Superior temporal gyrus (tissue), 1 donor: ENCODE results near the gene HIRA.
A peak's percentile ranks its signal among the peaks of the same experiment; 100 is the strongest.

Experiments
- DNase-seq: peaks from one replicate; pipeline ENCODE4 v3.0.0-alpha.2; 2016; ENCODE audit errors: extremely low spot score

Gene HIRA

GRCh38 chr22:19410941-19411689 lies 20.4 kb downstream of the HIRA start:
- DNase-seq, result peak; percentile 20

- DNase-seq, result no peak
Measured at GRCh38 chr22:19407649-19408606, 23.6 kb downstream of the HIRA start.

GRCh38 chr22:19406846-19407245 lies 24.7 kb downstream of the HIRA start:
- no peak for DNase-seq

GRCh38 chr22:19406281-19406811 lies 25.2 kb downstream of the HIRA start:
- no peak for DNase-seq

- DNase-seq, result no peak
Measured at GRCh38 chr22:19405652-19406051, 25.9 kb downstream of the HIRA start.

GRCh38 chr22:19405133-19405532 lies 26.4 kb downstream of the HIRA start:
- DNase-seq, result no peak

GRCh38 chr22:19404676-19405075 lies 26.9 kb downstream of the HIRA start:
- DNase-seq, result no peak

GRCh38 chr22:19402642-19403191 lies 28.8 kb downstream of the HIRA start:
- DNase-seq, result no peak

- no peak for DNase-seq
Measured at GRCh38 chr22:19401483-19401882, 30.1 kb downstream of the HIRA start.

- no peak for DNase-seq
Measured at GRCh38 chr22:19400881-19401280, 30.7 kb downstream of the HIRA start.

GRCh38 chr22:19398652-19399051 lies 32.9 kb downstream of the HIRA start:
- no peak for DNase-seq

- DNase-seq, result no peak
Measured at GRCh38 chr22:19398206-19398605, 33.3 kb downstream of the HIRA start.

GRCh38 chr22:19397734-19398104 lies 33.8 kb downstream of the HIRA start:
- no peak for DNase-seq

GRCh38 chr22:19396934-19397733 lies 34.4 kb downstream of the HIRA start:
- no peak for DNase-seq

GRCh38 chr22:19396561-19396933 lies 35.0 kb downstream of the HIRA start:
- no peak for DNase-seq

- no peak for DNase-seq
Measured at GRCh38 chr22:19395276-19395675, 36.3 kb downstream of the HIRA start.

- DNase-seq, result no peak
Measured at GRCh38 chr22:19394274-19395050, 37.1 kb downstream of the HIRA start.

GRCh38 chr22:19393704-19394103 lies 37.8 kb downstream of the HIRA start:
- no peak for DNase-seq

GRCh38 chr22:19387575-19387974 lies 44.0 kb downstream of the HIRA start:
- DNase-seq, result no peak

GRCh38 chr22:19387038-19387437 lies 44.5 kb downstream of the HIRA start:
- DNase-seq, result no peak

- no peak for DNase-seq
Measured at GRCh38 chr22:19386248-19386647, 45.3 kb downstream of the HIRA start.
